ENCODE results near the gene BLTP2.

Gene BLTP2

DNA sequence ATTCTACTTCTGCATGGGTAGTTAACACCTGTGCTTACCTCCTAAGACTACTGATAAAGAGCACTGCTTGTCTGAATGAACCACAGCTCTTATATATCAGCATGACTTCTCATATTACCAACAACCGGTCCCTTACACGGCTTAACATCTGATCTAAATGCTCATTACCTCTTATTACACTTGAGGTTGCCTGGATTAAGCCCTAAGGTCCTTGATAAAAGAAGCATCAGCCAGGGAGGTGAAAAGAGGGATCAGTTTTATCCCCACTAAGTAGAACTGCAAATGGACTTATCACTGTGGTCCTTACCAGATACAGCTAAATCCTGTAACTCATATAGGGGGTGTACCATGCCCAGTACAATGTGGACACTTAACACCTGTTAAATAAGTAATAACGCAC lies 22.8 kb downstream of the BLTP2 start:
- H3K27me3 ChIP-seq (ENCODE audit: control insufficient read depth, low read length): no peaks in the 10 kb centered on the region
- no peak overlapping the region for H3K27ac ChIP-seq (ENCODE audit: low read depth, low read length)
- H3K4me3 ChIP-seq (ENCODE audit: low read length): no peak overlapping the region
- no peaks in the 10 kb centered on the region for H3K4me1 ChIP-seq (ENCODE audit: control insufficient read depth, low read length)
- no peaks in the 10 kb centered on the region; the same call in 1 of the 2 replicates for H4K20me1 ChIP-seq (ENCODE audit: control insufficient read depth, insufficient read depth, low read depth, low read length)
- H3K79me2 ChIP-seq (ENCODE audit: control insufficient read depth, low read length): no peaks in the 10 kb centered on the region
- TF ChIP-seq EZH2phosphoT487 (IDR thresholded peaks at IDR 0.05; ENCODE audit: borderline replicate concordance, low read length): no peak
- 0 out of 2 replicates have a peak, but pooled peaks cover 4% of the 10 kb centered on the region for H3F3A ChIP-seq (ENCODE audit: control insufficient read depth, insufficient read depth)
- H3K4me2 ChIP-seq (ENCODE audit: low read length): no peak overlapping the region
- peaks cover 90% of the 10 kb centered on the region for H3K36me3 ChIP-seq (ENCODE audit: control insufficient read depth, low read length)
- no peaks in the 10 kb centered on the region for H3K9me3 ChIP-seq (ENCODE audit: control insufficient read depth, insufficient read depth, low read length)
- H3K9me2 ChIP-seq (replicated peaks; ENCODE audit: control insufficient read depth, low read length): no peaks in the 10 kb centered on the region

DNA sequence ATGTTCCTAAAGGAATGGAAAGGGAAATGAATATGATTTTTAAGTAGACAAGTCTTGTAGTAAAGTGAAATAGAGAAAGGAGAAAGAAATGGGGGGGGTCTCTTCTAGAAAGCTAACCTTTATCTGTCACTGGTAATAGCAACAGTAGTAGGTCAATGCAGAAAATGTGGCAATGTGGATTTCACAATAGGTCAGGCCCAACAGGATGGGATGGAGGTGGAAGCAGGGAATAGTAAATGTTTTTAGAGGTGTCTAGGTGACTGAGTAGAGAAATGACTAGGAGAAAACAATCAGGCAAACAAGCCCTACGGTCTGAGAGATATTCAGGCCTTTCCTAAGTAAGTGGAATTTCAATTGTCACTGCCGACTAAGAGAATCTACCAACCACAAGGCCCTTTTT lies 24.9 kb downstream of the BLTP2 start:
- H4K20me1 ChIP-seq (ENCODE audit: control insufficient read depth, insufficient read depth, low read depth, low read length): peaks cover 3% of the 10 kb centered on the region; the same call in 1 of the 2 replicates
- H3K4me2 ChIP-seq (ENCODE audit: low read length): no peak overlapping the region
- TF ChIP-seq EZH2phosphoT487 (IDR thresholded peaks at IDR 0.05; ENCODE audit: borderline replicate concordance, low read length): no peak
- TF ChIP-seq, protein P1, sequence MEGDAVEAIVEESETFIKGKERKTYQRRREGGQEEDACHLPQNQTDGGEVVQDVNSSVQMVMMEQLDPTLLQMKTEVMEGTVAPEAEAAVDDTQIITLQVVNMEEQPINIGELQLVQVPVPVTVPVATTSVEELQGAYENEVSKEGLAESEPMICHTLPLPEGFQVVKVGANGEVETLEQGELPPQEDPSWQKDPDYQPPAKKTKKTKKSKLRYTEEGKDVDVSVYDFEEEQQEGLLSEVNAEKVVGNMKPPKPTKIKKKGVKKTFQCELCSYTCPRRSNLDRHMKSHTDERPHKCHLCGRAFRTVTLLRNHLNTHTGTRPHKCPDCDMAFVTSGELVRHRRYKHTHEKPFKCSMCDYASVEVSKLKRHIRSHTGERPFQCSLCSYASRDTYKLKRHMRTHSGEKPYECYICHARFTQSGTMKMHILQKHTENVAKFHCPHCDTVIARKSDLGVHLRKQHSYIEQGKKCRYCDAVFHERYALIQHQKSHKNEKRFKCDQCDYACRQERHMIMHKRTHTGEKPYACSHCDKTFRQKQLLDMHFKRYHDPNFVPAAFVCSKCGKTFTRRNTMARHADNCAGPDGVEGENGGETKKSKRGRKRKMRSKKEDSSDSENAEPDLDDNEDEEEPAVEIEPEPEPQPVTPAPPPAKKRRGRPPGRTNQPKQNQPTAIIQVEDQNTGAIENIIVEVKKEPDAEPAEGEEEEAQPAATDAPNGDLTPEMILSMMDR (IDR thresholded peaks at IDR 0.05; ENCODE audit: low read depth, low read length, poor library complexity, severe bottlenecking): no peak
- H3K4me1 ChIP-seq (ENCODE audit: control insufficient read depth, low read length): no peaks in the 10 kb centered on the region
- no peaks in the 10 kb centered on the region for H3K9me2 ChIP-seq (replicated peaks; ENCODE audit: control insufficient read depth, low read length)
- no peaks in the 10 kb centered on the region for H3K79me2 ChIP-seq (ENCODE audit: control insufficient read depth, low read length)
- H3K27ac ChIP-seq (ENCODE audit: low read depth, low read length): no peak overlapping the region
- H3K4me3 ChIP-seq (ENCODE audit: low read length): no peak overlapping the region
- peaks cover 97% of the 10 kb centered on the region for H3K36me3 ChIP-seq (ENCODE audit: control insufficient read depth, low read length)
- 0 out of 2 replicates have a peak, but pooled peaks cover 4% of the 10 kb centered on the region for H3F3A ChIP-seq (ENCODE audit: control insufficient read depth, insufficient read depth)
- no peaks in the 10 kb centered on the region for H3K27me3 ChIP-seq (ENCODE audit: control insufficient read depth, low read length)
- no peaks in the 10 kb centered on the region for H3K9me3 ChIP-seq (ENCODE audit: control insufficient read depth, insufficient read depth, low read length)

DNA sequence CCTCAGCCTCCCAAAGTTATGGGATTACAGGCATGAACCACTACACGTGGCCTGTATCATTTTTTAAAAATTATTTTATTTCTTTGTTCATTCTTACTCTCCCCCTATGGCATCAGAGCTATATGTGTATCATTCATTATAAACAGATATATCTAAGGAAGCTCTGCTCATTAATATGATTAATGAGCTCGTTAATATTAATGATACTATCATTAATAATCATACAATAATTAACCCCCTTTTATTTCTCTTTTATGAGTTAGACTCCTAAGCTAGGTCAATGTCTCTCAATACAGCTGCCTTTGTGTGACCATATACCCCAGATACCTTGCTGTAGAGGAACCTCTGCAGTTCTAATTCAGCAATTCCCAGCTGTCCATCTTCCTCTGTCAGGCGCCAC lies 26.5 kb downstream of the BLTP2 start:
- H3K27ac ChIP-seq (ENCODE audit: low read depth, low read length): no peak overlapping the region
- no peaks in the 10 kb centered on the region for H3K79me2 ChIP-seq (ENCODE audit: control insufficient read depth, low read length)
- H3K9me2 ChIP-seq (replicated peaks; ENCODE audit: control insufficient read depth, low read length): no peaks in the 10 kb centered on the region
- no peaks in the 10 kb centered on the region for H3K9me3 ChIP-seq (ENCODE audit: control insufficient read depth, insufficient read depth, low read length)
- H4K20me1 ChIP-seq (ENCODE audit: control insufficient read depth, insufficient read depth, low read depth, low read length): peaks cover 3% of the 10 kb centered on the region; the same call in 1 of the 2 replicates
- H3K36me3 ChIP-seq (ENCODE audit: control insufficient read depth, low read length): peaks cover 96% of the 10 kb centered on the region
- TF ChIP-seq, protein P1 (IDR thresholded peaks at IDR 0.05; ENCODE audit: low read depth, low read length, poor library complexity, severe bottlenecking): no peak
- TF ChIP-seq EZH2phosphoT487 (IDR thresholded peaks at IDR 0.05; ENCODE audit: borderline replicate concordance, low read length): no peak
- 0 out of 2 replicates have a peak, but pooled peaks cover 4% of the 10 kb centered on the region for H3F3A ChIP-seq (ENCODE audit: control insufficient read depth, insufficient read depth)
- H3K4me2 ChIP-seq (ENCODE audit: low read length): no peak overlapping the region
- no peaks in the 10 kb centered on the region for H3K27me3 ChIP-seq (ENCODE audit: control insufficient read depth, low read length)
- H3K4me3 ChIP-seq (ENCODE audit: low read length): no peak overlapping the region
- no peaks in the 10 kb centered on the region for H3K4me1 ChIP-seq (ENCODE audit: control insufficient read depth, low read length)

DNA sequence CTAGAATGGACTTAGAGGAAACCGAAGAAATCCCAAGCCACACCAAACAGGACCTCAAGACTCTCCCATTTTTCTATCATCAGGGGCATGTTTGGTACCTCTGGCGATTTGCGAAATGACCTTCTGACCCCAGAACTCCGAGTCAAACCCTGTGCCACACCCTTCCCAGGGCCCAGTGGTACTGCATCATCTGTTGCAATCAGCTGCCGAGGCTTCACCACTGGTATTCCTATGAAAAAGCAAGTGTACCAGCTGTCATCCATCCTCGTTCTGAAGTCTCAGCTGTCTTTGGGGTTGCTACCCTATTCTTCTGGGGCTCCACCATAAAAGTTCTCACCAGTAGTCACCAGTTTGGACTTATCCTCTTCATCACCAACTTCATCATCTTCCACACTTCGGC lies 28.7 kb downstream of the BLTP2 start:
- Histone ChIP-seq H3K79me2 (ENCODE audit: control insufficient read depth, low read length) (no peaks in the 10 kb centered on the region), H3K9me2 (replicated peaks; ENCODE audit: control insufficient read depth, low read length) (no peaks in the 10 kb centered on the region), H4K20me1 (ENCODE audit: control insufficient read depth, insufficient read depth, low read depth, low read length) (peaks cover 6% of the 10 kb centered on the region; the same call in 1 of the 2 replicates), H3F3A (ENCODE audit: control insufficient read depth, insufficient read depth) (peaks cover 6% of the 10 kb centered on the region; the same call in 1 of the 2 replicates), H3K36me3 (ENCODE audit: control insufficient read depth, low read length) (peaks cover 94% of the 10 kb centered on the region), H3K4me2 (ENCODE audit: low read length) (no peak overlapping the region), H3K4me1 (ENCODE audit: control insufficient read depth, low read length) (peaks cover 5% of the 10 kb centered on the region; the same call in 1 of the 2 replicates), H3K27me3 (ENCODE audit: control insufficient read depth, low read length) (no peaks in the 10 kb centered on the region), H3K9me3 (ENCODE audit: control insufficient read depth, insufficient read depth, low read length) (no peaks in the 10 kb centered on the region), H3K4me3 (ENCODE audit: low read length) (no peak overlapping the region), H3K27ac (ENCODE audit: low read depth, low read length) (no peak overlapping the region)
- TF ChIP-seq EZH2phosphoT487 (IDR thresholded peaks at IDR 0.05; ENCODE audit: borderline replicate concordance, low read length): no peak
- TF ChIP-seq, protein P1 (IDR thresholded peaks at IDR 0.05; ENCODE audit: low read depth, low read length, poor library complexity, severe bottlenecking): no peak
